Cerebellar cortex (tissue), 1 donor: ENCODE results near the gene PLEKHG4B.
"Not testable (repeated sequence)": the region's sequence is repeated elsewhere in the genome, so short reads cannot be mapped to it uniquely, and the experiment has no call there.

ENCODE experiments used
- DNase-seq: peaks from one replicate; pipeline ENCODE4 v3.0.0-alpha.2; 2015; ENCODE audit warnings: low spot score

Gene PLEKHG4B

GRCh38 chr5:95241-95980 is 3.4 kb downstream of the PLEKHG4B start:
- DNase-seq = no peak

- no peak for DNase-seq
Observed at GRCh38 chr5:96976-97660, 5.2 kb downstream of the PLEKHG4B start.

- no peak for DNase-seq
Observed at GRCh38 chr5:99815-100214, 7.8 kb downstream of the PLEKHG4B start.

- DNase-seq = no peak
Observed at GRCh38 chr5:102411-103043, 10.6 kb downstream of the PLEKHG4B start.

- DNase-seq = not testable (repeated sequence)
Observed at GRCh38 chr5:104106-104505, 12.1 kb downstream of the PLEKHG4B start.

DNA sequence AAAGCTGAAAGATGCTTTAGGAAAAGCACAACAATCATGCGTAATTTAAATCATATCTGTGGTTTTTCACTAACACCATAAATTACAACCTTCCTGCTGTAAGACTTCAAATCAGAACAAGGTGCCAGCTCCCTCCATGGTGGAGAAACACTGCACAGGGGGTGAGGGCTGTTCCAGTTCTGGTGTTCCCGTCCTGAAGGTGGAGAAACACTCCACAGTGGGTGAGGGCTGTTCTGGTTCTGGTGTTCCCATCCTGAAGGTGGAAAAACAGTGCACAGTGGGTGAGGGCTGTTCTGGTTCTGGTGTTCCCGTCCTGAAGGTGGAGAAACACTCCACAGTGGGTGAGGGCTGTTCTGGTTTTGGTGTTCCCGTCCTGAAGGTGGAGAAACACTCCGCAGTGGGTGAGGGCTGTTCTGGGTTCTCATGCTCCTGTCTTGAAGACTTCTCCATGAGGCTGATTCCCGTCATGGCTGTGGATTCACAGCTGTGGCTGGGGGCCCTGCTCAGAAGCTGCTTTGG is 12.9 kb downstream of the PLEKHG4B start:
- no peak for DNase-seq

DNA sequence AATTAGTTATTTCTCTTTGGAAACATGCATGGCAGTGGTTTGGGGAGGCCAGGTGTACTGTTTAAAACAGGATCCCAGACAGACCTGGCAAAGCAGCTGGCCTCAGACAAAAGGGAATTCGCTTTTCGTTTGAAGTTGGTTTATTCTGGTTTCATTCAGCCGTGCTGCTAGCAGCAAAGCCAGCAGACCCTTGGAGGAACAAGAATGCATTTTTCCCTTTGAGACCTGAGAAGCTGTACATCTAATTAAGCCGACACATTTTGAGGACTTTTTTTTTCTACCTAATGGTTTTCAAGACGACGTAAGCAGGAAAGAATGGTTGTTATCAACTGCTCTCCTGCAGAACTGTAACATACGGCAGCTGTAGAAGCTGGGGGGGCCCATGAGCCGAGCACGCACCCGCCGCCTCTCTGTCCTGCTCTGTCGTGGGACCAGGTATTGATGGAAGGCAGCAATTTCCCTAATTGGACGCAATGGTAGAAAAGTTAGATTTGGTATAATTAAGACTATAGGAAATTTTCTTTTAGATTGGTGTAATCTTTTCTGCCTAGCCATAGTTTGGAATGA is 13.6 kb downstream of the PLEKHG4B start:
- DNase-seq = no peak

GRCh38 chr5:106587-106986 is 14.6 kb downstream of the PLEKHG4B start:
- DNase-seq = no peak

GRCh38 chr5:107526-107925 is 15.6 kb downstream of the PLEKHG4B start:
- no peak for DNase-seq

GRCh38 chr5:109826-110225 is 17.9 kb downstream of the PLEKHG4B start:
- DNase-seq = no peak

DNA sequence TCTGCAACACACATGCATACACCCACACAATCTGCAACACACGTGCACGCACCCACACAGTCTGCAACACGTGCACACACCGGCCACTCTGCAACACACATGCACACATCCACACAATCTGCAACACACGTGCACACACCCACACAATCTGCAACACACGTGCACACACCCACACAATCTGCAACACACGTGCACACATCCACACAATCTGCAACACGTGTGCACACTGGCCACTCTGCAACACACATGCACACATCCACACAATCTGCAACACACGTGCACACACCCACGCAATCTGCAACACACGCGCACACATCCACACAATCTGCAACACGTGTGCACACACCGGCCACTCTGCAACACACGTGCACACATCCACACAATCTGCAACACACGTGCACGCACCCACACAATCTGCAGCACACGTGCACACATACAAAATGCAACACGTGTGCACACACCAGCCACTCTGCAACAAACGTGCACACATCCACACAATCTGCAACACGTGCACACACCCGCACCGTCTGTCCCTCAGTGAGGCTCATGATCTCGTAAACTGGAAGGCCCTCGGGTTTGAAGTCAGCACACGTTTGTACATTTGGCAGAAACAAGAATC is 18.4 kb downstream of the PLEKHG4B start:
- DNase-seq = no peak

GRCh38 chr5:111171-111570 is 19.2 kb downstream of the PLEKHG4B start:
- DNase-seq = no peak

GRCh38 chr5:119486-120097 is 27.6 kb downstream of the PLEKHG4B start:
- DNase-seq = no peak

GRCh38 chr5:121432-121831 is 29.5 kb downstream of the PLEKHG4B start:
- DNase-seq = no peak

DNA sequence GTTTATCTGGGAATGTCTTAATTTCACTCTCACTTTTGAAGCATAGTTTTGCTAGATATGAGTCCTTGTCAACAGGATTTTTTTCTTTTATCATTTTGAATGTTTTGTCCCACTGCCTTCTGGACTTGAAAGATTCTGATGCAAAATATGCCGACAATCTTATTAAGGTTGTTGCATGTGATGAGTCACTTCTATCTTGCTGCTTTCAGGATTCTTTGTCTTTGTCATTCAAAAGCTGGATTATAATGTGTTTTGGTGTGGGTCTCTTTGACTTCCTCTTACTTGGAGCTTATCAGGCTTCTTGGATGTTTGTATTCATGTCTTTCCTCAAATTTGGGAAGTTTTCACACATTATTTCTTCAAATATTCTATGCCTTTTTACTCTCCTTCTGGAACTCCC is 33.8 kb downstream of the PLEKHG4B start:
- no peak for DNase-seq

DNA sequence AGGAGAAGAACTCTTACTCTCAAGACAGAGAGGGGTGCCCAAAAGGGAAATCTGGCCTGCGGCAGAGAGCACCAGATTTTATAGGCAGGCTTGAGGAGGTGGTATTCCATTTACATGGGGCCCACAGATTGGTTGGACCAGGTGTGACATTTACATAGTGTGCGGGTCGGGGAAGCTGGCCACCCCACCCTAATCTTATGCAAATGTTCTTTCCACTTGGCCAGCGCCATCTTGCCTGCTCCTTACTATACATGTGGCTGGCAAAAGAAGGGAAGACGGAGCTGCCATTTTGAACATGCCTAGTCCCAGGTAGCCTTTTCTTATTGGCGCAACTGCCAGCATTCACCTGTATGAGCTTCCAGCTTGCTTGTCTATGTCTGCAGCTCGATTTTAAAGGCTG is 34.8 kb downstream of the PLEKHG4B start:
- DNase-seq = no peak

GRCh38 chr5:127886-128285 is 35.9 kb downstream of the PLEKHG4B start:
- no peak for DNase-seq

- DNase-seq = no peak
Observed at GRCh38 chr5:128446-128845, 36.5 kb downstream of the PLEKHG4B start.

GRCh38 chr5:129148-129547 is 37.2 kb downstream of the PLEKHG4B start:
- no peak for DNase-seq

DNA sequence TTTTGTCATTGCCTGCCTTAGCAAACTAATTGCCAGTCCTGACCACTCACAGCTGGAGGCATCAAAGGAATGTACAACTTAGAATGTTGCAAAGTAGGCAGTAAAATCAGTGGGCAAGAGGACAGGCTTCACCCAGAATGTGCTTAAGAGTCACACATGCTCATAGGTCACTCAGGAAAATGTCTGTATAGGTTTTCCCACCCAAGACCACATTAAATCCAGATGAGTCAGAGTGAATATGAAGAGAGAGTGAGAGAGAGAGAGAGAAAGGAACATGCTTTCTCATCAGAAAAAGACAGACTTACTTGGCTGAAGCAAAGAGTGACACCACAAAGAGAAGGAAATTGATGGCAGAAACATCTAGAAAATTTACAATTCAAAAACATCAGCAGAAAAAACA is 37.9 kb downstream of the PLEKHG4B start:
- DNase-seq = no peak

DNA sequence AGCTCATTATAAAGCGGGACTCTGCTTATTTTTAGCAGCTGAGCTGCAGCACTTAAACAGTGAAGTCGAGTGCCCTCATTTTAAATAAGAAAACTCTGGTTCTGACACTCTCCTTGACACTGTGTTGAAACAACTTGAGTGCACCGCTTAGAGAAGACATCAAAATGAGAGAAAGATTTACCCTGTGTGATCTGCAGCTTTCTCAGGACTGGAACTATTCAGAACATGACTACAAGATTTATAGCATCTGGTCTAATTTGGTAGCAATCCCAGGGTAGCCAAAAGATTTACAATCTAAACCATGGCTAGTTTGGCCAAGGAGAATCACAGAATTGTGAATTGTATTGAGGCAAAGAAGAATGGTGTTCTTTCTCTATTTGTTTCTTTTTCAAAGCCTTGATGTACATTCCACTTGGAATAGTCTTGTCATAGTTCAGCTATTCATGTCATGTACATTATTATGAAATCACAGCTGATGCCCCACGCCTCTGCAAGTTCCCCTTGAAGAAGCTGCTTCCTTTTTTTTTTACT is 38.7 kb downstream of the PLEKHG4B start:
- DNase-seq = no peak

- DNase-seq = no peak
Observed at GRCh38 chr5:136901-137300, 44.9 kb downstream of the PLEKHG4B start.
